COLO668 (cell line): ENCODE results near the gene KLHDC2.
"Not testable (repeated sequence)": the region's sequence is repeated elsewhere in the genome, so short reads cannot be mapped to it uniquely, and the experiment has no call there.

Experiments used
- DNase-seq: peaks from one replicate; lab custom pipeline; 2025; ENCODE audit not compliant: unreplicated experiment; lab: John Stamatoyannopoulos, UW

KLHDC2 gene

GRCh38 chr14:49767571-49768300, at the start of gene KLHDC2:
Gene KLHDC2, plus strand, starts transcription at chr14:49768153. Its CDS starts 316 bp downstream, at chr14:49768469.
- peak; percentile 97 for DNase-seq

- no peak for DNase-seq
Observed at GRCh38 chr14:49720744-49721143, 47.2 kb upstream of the KLHDC2 start.

GRCh38 chr14:49721733-49722435, 46.1 kb upstream of the KLHDC2 start:
- DNase-seq, result not testable (repeated sequence)

- no peak for DNase-seq
Observed at GRCh38 chr14:49727171-49727570, 40.8 kb upstream of the KLHDC2 start.

GRCh38 chr14:49732896-49733295, 35.1 kb upstream of the KLHDC2 start:
- DNase-seq, result no peak

GRCh38 chr14:49733836-49734235, 34.1 kb upstream of the KLHDC2 start:
- no peak for DNase-seq

GRCh38 chr14:49735669-49736068, 32.3 kb upstream of the KLHDC2 start:
- not testable (repeated sequence) for DNase-seq

- DNase-seq, result no peak
Observed at GRCh38 chr14:49745191-49745590, 22.8 kb upstream of the KLHDC2 start.

- DNase-seq, result not testable (repeated sequence)
Observed at GRCh38 chr14:49746476-49746875, 21.5 kb upstream of the KLHDC2 start.

- DNase-seq, result no peak
Observed at GRCh38 chr14:49754570-49755097, 13.3 kb upstream of the KLHDC2 start.

- DNase-seq, result no peak
Observed at GRCh38 chr14:49755378-49755777, 12.6 kb upstream of the KLHDC2 start.

- no peak for DNase-seq
Observed at GRCh38 chr14:49761839-49762551, 6.0 kb upstream of the KLHDC2 start.

- no peak for DNase-seq
Observed at GRCh38 chr14:49766839-49767238, 1.1 kb upstream of the KLHDC2 start.

- DNase-seq, result no peak
Observed at GRCh38 chr14:49767270-49767570, 733 bp upstream of the KLHDC2 start.

GRCh38 chr14:49768301-49769121, 558 bp downstream of the KLHDC2 start:
- DNase-seq, result peak; percentile 68

- DNase-seq, result no peak
Observed at GRCh38 chr14:49769171-49769570, 1.2 kb downstream of the KLHDC2 start.

GRCh38 chr14:49769581-49770211, 1.7 kb downstream of the KLHDC2 start:
- no peak for DNase-seq

- DNase-seq, result peak; percentile 55
Observed at GRCh38 chr14:49770212-49770817, 2.4 kb downstream of the KLHDC2 start.

GRCh38 chr14:49771691-49772090, 3.7 kb downstream of the KLHDC2 start:
- not testable (repeated sequence) for DNase-seq

- no peak for DNase-seq
Observed at GRCh38 chr14:49774106-49774505, 6.2 kb downstream of the KLHDC2 start.
